ENCODE measurements around the gene DNAJC12.
"Not testable (repeated sequence)": the region's sequence is repeated elsewhere in the genome, so short reads cannot be mapped to it uniquely, and the experiment has no call there.

DNAJC12 gene

DNA sequence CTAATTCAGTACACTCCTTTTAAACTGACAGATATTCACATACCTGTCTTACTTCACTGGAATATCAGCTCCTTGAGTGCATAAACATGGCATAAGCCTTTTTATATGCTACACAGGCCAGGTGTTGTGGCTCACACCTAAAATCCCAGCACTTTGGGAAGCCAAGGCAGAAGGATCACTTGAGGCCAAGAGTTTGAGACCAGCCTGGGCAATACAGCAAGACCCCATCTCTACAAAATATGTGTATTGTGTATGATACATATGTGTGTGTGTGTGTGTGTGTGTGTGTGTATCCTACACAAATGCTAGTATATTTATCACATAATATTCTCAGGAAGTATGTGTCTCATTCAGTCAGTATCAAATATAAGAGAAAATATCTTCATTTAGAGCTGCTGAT lies 45.3 kb downstream of the DNAJC12 start:
- Histone ChIP-seq H3K9me3 (ENCODE audit: control insufficient read depth, insufficient read depth, low read length) (no peaks in the 10 kb centered on the region), H3K4me1 (ENCODE audit: insufficient read depth, low read length) (peaks cover 21% of the 10 kb centered on the region), H3K9ac (ENCODE audit: low read depth, low read length) (no peak overlapping the region), H3K36me3 (ENCODE audit: insufficient read depth, low read length) (no peaks in the 10 kb centered on the region)

DNA sequence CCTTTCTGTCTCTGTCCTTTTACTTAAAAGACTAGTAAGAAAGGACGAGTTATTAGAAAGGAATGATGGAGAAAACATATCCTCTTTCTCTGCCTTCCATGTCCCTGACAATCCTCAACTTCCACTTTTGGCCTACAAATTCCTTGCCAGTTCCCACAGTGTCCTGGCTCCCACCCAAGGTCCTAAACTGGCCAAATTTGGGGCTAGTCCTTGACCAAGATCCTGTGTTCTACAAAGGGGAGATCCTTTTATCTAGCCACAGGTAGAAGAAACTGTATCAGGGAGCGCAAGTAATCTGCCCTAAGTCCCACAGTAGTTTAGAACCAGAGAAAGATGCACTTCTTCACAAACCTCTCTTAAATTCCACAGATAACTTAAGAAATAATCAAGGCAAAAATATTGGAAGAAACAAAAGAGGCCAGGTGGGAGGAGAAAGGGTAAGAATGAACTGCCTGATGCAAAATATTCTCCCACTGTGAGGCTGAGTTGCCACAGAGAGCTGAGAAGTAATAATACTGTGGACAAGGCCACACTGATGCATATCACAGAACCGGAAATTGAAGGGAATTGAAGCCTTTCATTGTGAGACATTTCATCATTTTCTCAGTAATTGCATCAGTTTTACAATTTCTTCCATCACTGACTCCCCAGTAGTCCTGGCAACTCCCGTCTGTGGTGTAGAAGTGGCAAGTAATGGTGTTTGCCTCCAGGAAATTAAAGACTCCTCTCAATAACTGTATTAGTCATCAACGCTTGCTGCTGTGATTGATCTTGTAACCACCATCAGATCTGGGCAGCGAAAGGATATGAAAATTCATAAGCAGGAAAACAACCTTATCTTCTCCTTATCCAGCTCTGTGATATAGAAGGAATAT lies 47.2 kb downstream of the DNAJC12 start:
- no peaks in the 10 kb centered on the region for H3K36me3 ChIP-seq (ENCODE audit: insufficient read depth, low read length)
- no peaks in the 10 kb centered on the region for H3K9me3 ChIP-seq (ENCODE audit: control insufficient read depth, insufficient read depth, low read length)
- H3K9ac ChIP-seq (ENCODE audit: low read depth, low read length) = no peak overlapping the region
- H3K4me1 ChIP-seq (ENCODE audit: insufficient read depth, low read length) = peaks cover 21% of the 10 kb centered on the region

DNA sequence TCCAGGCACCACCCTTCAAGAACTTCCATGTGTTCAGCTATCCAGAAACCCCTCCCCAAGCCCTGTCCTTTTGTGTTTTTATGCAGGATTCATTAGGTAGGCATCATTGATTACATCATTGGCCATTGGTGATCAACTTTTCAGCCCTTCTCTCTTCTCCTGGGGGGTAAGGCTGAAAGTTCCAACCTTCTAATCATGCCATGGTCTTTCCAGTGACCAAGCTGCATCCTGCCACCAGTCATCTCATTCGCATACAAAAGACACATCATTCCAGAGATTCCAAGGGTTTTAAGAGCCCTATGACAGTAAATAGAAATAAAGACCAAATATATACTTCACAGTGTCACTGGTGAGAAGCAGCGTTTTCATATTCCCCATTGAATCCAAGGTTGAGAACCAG lies 48.2 kb downstream of the DNAJC12 start:
- peaks cover 16% of the 10 kb centered on the region for H3K4me1 ChIP-seq (ENCODE audit: insufficient read depth, low read length)
- no peaks in the 10 kb centered on the region for H3K36me3 ChIP-seq (ENCODE audit: insufficient read depth, low read length)
- no peaks in the 10 kb centered on the region for H3K9me3 ChIP-seq (ENCODE audit: control insufficient read depth, insufficient read depth, low read length)
- H3K9ac ChIP-seq (ENCODE audit: low read depth, low read length) = no peak overlapping the region

DNA sequence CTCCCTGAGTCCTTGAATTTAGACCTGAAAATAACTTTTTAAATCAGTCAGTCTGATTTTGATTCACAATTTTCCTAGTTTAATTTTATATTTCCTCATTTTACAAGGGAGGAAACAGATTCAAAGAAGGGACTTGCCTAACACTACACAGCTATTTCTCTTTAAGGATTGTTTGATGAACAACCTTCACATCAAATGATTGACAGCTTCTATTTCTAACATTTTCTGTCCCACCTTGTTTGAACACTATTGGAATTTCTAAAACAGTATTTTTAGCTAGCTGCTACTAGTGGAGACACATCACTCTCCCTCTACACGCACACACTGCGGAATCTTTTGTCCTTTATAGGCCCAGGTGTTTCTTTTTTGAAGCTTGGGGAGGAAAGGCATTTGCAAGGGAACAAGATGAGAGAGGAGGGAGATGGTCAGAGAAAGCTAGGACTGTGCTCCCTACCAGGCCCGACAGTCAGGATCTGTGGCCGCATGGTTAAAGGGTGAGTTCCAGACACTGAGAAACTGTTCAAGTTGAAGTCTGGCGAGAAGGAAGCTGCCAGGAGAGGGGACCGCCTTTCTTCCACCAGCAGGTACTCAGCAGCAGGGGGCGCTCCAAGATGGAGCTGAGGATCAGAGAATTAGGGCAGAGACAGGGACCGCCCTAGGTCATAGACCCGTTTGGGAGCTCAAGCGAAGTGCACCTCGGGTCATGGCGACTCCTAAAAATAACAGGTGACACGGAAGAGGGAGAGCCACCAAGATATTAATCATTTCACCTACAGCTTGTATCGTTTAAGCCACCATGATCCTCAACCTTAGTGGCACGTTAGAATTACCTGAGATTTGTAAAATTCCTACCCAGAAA lies 49.7 kb downstream of the DNAJC12 start:
- Histone ChIP-seq H3K36me3 (ENCODE audit: insufficient read depth, low read length) (no peaks in the 10 kb centered on the region), H3K9ac (ENCODE audit: low read depth, low read length) (no peak overlapping the region)

DNA sequence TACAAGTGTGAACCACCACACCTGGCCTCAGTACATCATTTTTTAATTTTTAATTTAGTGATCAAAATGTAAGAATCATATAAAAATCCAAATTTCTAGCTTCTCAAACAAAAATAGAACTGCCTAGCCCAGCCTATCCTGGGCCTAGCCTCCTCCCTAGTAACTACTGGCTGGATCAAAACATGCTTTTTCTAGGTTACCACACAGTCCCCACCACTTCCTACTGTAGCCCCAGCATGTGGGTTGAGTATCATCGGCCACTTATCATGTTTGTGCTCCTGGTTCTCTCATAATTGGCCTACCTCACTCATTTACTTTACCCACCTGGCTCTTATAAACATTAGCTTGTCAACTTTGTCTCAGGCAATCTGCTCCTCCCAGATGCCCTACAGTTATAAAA lies 52.9 kb downstream of the DNAJC12 start:
- no peaks in the 10 kb centered on the region for H3K36me3 ChIP-seq (ENCODE audit: insufficient read depth, low read length)
- peaks cover 4% of the 10 kb centered on the region; the same call in 1 of the 2 replicates for H3K4me1 ChIP-seq (ENCODE audit: insufficient read depth, low read length)
- H3K9ac ChIP-seq (ENCODE audit: low read depth, low read length) = no peak overlapping the region
- no peaks in the 10 kb centered on the region for H3K9me3 ChIP-seq (ENCODE audit: control insufficient read depth, insufficient read depth, low read length)

More for the DNA sequence above, 49.7 kb downstream of the DNAJC12 start:
- Histone ChIP-seq H3K4me1 (ENCODE audit: insufficient read depth, low read length) (peaks cover 16% of the 10 kb centered on the region), H3K9me3 (ENCODE audit: control insufficient read depth, insufficient read depth, low read length) (no peaks in the 10 kb centered on the region)

DNA sequence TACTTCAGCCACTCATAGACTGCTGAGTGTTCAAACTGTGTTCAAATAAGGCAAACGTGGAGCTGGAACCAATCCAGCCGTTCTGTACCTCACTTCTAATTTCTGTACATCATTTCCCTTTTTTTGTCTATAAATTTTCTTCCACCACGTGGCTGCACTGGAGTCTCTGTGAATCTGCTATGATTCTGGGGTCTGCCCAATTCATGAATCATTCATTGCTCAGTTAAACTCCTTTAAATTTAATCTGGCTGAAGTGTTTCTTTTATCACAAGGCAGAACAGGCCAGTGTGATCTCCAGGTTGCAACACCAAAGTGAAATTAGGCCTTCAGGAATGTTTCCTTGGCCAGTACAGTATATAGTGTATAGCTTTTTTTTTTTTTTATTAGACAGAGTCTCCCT lies 53.5 kb downstream of the DNAJC12 start:
- Histone ChIP-seq H3K9me3 (ENCODE audit: control insufficient read depth, insufficient read depth, low read length) (no peaks in the 10 kb centered on the region), H3K9ac (ENCODE audit: low read depth, low read length) (no peak overlapping the region), H3K36me3 (ENCODE audit: insufficient read depth, low read length) (no peaks in the 10 kb centered on the region), H3K4me1 (ENCODE audit: insufficient read depth, low read length) (no peaks in the 10 kb centered on the region; the same call in 1 of the 2 replicates)

DNA sequence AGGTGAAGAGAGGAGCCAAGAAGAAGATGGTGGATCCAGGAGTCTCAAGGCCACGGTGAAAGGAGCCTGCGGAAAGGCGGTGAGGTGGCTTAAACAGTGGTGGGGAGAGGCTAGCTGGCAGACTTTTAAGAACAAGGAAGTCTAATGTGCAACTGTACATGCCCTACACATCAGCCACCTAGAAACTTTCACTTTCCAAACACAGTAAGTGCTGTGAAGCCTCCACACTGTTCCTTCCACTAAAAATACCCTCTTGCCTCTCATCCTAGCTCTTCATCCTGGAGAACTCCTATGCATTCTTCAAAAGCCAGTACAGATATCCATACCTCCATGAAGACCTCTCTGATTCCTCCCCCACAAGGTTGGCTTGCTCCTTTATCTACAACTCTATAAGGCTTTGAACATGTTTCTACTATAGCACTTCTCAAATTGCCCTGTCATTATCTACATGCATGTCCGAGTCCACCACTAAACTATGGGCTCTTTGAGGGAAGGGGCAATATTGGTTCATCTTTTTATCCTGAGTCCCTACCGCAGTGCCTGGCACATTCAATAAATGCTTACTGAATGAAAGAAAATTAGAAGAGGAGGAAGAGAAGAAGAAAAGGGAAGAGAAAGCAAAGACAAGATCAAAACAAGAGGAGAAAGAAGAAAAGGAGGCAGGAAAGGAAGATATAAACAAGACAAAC lies 54.2 kb downstream of the DNAJC12 start:
- Histone ChIP-seq H3K36me3 (ENCODE audit: insufficient read depth, low read length) (no peaks in the 10 kb centered on the region), H3K9ac (ENCODE audit: low read depth, low read length) (no peak overlapping the region), H3K9me3 (ENCODE audit: control insufficient read depth, insufficient read depth, low read length) (no peaks in the 10 kb centered on the region), H3K4me1 (ENCODE audit: insufficient read depth, low read length) (no peaks in the 10 kb centered on the region)

DNA sequence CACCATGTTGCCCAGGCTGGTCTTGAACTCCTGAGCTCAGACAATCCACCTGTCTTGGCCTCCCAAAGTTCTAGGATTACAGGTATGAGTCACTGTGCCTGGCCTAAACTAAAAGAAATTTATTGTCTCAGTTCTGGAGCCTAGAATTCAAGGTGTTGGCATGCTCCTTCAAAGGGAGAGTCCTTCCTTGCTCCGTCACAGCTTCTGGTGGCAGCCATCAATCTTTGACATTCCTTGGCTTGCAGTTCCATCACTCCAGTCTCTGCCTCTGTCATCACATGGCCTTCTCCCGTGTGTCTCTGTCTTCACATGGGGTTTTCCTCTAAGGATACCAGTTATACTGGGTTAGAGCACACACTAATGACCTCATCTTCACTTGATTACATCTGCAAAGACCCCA lies 55.5 kb downstream of the DNAJC12 start:
- Histone ChIP-seq H3K4me1 (ENCODE audit: insufficient read depth, low read length) (no peaks in the 10 kb centered on the region), H3K36me3 (ENCODE audit: insufficient read depth, low read length) (no peaks in the 10 kb centered on the region), H3K9ac (ENCODE audit: low read depth, low read length) (no peak overlapping the region), H3K9me3 (ENCODE audit: control insufficient read depth, insufficient read depth, low read length) (no peaks in the 10 kb centered on the region)

DNA sequence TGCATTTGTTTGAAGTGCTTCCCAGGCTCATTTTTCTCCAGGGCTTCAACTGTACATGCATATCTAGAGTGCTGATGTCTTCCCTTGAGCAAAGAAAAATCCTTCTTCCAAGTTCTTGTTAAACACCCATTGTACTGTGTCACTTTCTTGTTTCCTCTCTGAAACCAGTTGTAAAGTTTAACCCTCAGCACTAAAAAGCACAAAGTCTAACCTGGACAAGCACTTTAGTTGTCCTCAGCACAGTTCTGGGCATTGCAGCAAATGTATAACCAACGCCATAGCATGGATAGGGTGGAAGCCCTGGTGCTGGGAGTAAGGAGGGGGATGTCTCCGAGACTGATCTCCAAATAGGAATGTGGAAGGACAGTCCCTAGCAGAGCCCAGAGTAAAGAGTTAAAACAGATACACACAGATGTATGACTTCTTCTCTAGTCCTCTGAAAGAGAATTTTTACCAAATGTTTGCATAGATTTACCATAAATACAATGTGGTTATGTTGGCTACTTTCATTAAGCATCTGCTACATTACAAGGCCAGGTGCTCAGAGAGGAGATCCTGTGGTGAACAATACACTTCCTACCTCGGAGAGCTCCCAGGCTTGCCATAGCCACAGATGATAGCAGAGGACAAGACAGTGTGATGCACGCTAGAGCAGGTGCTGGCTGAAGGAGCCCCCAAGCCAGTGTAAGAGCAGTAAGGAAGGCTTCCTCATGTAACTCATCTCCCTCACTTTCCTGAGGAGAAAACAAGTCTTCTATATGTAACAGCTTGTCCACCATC lies 57.0 kb downstream of the DNAJC12 start:
- Histone ChIP-seq H3K36me3 (ENCODE audit: insufficient read depth, low read length) (no peaks in the 10 kb centered on the region), H3K9ac (ENCODE audit: low read depth, low read length) (no peak overlapping the region), H3K9me3 (ENCODE audit: control insufficient read depth, insufficient read depth, low read length) (no peaks in the 10 kb centered on the region), H3K4me1 (ENCODE audit: insufficient read depth, low read length) (no peaks in the 10 kb centered on the region)

DNA sequence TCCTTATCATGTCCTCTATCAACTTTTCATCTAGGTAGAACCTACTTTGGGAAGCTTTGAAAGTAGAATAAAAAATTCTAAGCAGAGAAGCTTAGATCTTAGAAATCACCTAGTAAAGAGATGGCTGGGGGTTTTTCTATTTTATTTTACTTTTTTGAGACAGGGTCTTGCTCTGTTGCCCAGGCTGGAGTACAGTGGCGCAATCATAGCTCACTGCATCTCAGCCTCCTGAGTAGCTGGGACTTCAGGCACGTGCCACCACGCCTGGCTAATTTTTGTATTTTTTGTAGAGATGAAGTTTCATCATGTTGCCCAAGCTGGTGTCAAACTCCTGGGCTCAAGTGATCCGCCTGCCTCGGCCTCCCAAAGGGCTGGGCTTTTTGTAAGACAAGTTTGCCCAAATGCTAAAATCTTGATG lies 57.8 kb downstream of the DNAJC12 start:
- H3K4me1 ChIP-seq (ENCODE audit: insufficient read depth, low read length); H3K9me3 ChIP-seq (ENCODE audit: control insufficient read depth, insufficient read depth, low read length); H3K36me3 ChIP-seq (ENCODE audit: insufficient read depth, low read length); H3K9ac ChIP-seq (ENCODE audit: low read depth, low read length): not testable (repeated sequence)

DNA sequence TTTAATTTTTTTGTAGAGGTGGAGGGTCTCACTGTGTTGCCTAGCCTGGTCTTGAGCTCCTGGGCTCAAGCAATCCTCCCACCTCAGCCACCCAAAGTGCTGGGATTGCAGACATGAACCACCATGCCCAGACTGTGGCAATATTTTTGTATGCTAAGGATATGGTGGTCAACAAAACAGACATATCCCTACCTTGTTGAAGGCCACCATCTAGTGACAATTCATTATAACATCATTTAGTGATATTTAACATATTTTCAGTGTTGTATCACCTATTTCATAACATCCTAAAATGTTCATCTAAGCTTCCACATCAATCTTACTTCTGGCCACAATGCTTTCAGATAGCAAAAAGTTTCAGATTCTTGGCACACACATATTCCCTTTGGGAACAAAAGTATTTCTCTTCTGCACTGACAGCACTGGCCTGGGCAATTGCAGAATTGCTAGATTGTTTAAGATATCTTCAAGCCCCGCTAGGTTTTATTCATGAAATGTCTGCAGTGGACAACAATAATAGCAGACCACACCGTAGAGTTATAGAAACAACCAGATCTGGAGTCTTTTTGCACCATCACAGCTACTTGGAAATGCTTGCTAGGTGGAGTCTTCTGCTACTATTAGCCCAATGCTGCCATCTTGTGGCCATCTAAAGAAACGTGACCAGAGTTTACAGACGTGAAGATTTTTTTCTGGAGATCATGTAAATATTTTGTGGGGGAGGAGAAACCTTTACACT lies 58.4 kb downstream of the DNAJC12 start:
- Histone ChIP-seq H3K36me3 (ENCODE audit: insufficient read depth, low read length) (no peaks in the 10 kb centered on the region), H3K4me1 (ENCODE audit: insufficient read depth, low read length) (no peaks in the 10 kb centered on the region), H3K9ac (ENCODE audit: low read depth, low read length) (no peak overlapping the region), H3K9me3 (ENCODE audit: control insufficient read depth, insufficient read depth, low read length) (no peaks in the 10 kb centered on the region)

DNA sequence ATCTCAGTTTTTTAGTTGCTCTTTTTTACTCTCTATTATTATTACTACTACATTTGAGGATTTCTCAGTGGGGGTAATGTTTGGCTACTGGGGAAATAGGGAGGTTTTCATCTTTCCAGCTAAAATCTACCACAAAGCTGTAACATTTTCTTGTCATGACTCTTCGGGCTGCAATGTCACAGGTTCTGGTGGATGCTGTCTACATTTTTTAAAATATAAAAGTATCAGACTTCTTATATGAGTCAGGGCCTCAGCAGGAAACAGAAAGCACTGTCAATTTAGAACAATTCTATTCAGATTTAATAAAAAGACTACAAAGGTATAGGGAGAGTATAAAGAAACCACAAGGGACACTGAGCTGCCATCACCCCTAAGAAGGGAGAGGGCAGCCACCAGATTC lies 61.6 kb downstream of the DNAJC12 start:
- Histone ChIP-seq H3K36me3 (ENCODE audit: insufficient read depth, low read length) (no peaks in the 10 kb centered on the region), H3K9ac (ENCODE audit: low read depth, low read length) (no peak overlapping the region), H3K9me3 (ENCODE audit: control insufficient read depth, insufficient read depth, low read length) (no peaks in the 10 kb centered on the region), H3K4me1 (ENCODE audit: insufficient read depth, low read length) (no peaks in the 10 kb centered on the region)

DNA sequence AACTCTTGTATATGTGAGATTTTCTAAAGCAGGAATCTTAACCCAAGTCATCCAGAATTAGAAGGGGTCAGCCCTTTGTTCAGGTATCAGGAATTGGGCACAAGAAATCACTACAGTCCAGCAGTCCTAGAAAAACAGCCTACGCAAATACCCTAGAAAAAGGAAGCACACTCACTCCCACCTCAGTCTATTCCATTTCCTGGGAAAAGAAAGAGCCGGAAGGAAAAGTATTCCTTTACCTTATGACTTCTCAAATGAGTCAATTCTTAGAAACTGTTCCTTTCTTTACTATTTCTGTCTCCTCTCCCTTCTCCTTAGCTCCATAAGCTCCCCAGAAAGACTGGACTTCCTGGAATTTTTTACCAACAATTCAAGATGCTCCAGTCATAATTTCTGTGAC lies 62.7 kb downstream of the DNAJC12 start:
- no peaks in the 10 kb centered on the region for H3K4me1 ChIP-seq (ENCODE audit: insufficient read depth, low read length)
- no peaks in the 10 kb centered on the region for H3K9me3 ChIP-seq (ENCODE audit: control insufficient read depth, insufficient read depth, low read length)
- no peaks in the 10 kb centered on the region for H3K36me3 ChIP-seq (ENCODE audit: insufficient read depth, low read length)
- no peak overlapping the region for H3K9ac ChIP-seq (ENCODE audit: low read depth, low read length)
